Measurements from ENCODE around the gene THBS4. TPM values are rescaled to one million over a fixed set of nuclear protein-coding genes. Genes with fewer than 3 reads are reported as not detected.

The THBS4 gene
- total RNA-seq, result 0.29 and 0.36 TPM in 2 replicates

GRCh38 chr5:80034962-80035821 is at the start of gene THBS4:
THBS4 (plus strand) TSS chr5:80035348; CDS start chr5:80035538, 190 bp downstream.
- TF ChIP-seq CTCF (IDR thresholded peaks at IDR 0.05; ENCODE audit: extremely low read depth, low read depth, low read length), result no peak
- H3K79me2 ChIP-seq (ENCODE audit: insufficient read depth, low read length), result no peaks in the 10 kb centered on the region
- DNase-seq (ENCODE audit: insufficient read length, low spot score, missing footprints), result peak; percentile 61
- H3K27me3 ChIP-seq (ENCODE audit: insufficient read depth, low read length), result peaks cover 84% of the 10 kb centered on the region
- no peak within 1 kb of the TSS for H3K4me3 ChIP-seq (ENCODE audit: insufficient read depth, low read length)
- no peaks in the 10 kb centered on the region for H4K20me1 ChIP-seq (ENCODE audit: insufficient read depth, low read length)
- H3K4me2 ChIP-seq (ENCODE audit: insufficient read depth, low read length), result no peak within 1 kb of the TSS
- H3K4me1 ChIP-seq (ENCODE audit: insufficient read depth, low read length), result no peaks in the 10 kb centered on the region
- H3K36me3 ChIP-seq (ENCODE audit: insufficient read depth, low read length), result no peaks in the 10 kb centered on the region
- H3K9me3 ChIP-seq (ENCODE audit: low read depth, low read length), result no peaks in the 10 kb centered on the region
- H2AFZ ChIP-seq (ENCODE audit: low read length), result no peak within 1 kb of the TSS
- H3K27ac ChIP-seq (ENCODE audit: low read depth, low read length), result no peak within 1 kb of the TSS

GRCh38 chr5:79986260-79986659 is 48.9 kb upstream of the THBS4 start:
- H3K27me3 ChIP-seq (ENCODE audit: insufficient read depth, low read length), result no peaks in the 10 kb centered on the region
- no peak for TF ChIP-seq CTCF (IDR thresholded peaks at IDR 0.05; ENCODE audit: extremely low read depth, low read depth, low read length)
- H3K9me3 ChIP-seq (ENCODE audit: low read depth, low read length), result no peaks in the 10 kb centered on the region
- no peak for DNase-seq (ENCODE audit: insufficient read length, low spot score, missing footprints)
- H3K4me1 ChIP-seq (ENCODE audit: insufficient read depth, low read length), result peaks cover 7% of the 10 kb centered on the region
- H4K20me1 ChIP-seq (ENCODE audit: insufficient read depth, low read length), result no peaks in the 10 kb centered on the region
- H3K27ac ChIP-seq (ENCODE audit: low read depth, low read length), result no peak overlapping the region
- H3K4me2 ChIP-seq (ENCODE audit: insufficient read depth, low read length), result no peak overlapping the region
- peaks cover 54% of the 10 kb centered on the region for H3K36me3 ChIP-seq (ENCODE audit: insufficient read depth, low read length)
- peaks cover 7% of the 10 kb centered on the region for H3K79me2 ChIP-seq (ENCODE audit: insufficient read depth, low read length)
- no peak overlapping the region for H3K4me3 ChIP-seq (ENCODE audit: insufficient read depth, low read length)
- no peak overlapping the region for H2AFZ ChIP-seq (ENCODE audit: low read length)

DNA sequence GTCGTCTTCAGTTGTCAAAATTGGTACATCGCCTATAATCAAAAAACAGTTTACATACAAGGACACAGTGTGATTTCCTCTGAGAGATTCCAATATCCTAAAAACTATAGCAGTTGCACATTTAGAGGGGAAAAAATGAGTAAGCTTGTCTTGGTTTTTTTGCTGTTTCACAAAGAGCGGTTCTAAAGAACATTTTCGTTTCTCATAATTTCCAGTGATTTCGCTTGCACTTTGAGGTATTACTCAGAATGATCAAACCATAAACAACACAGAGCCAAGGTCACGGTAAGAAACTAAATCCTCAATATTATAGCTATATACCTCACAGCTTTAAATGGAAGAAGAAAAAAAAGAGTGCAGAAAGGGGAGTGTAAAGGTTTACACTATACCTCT is 44.9 kb upstream of the THBS4 start:
- H3K4me1 ChIP-seq (ENCODE audit: insufficient read depth, low read length), result peaks cover 23% of the 10 kb centered on the region
- DNase-seq (ENCODE audit: insufficient read length, low spot score, missing footprints), result no peak
- peak overlapping the region; percentile 71 for H3K27ac ChIP-seq (ENCODE audit: low read depth, low read length)
- peak overlapping the region; percentile 92 for H2AFZ ChIP-seq (ENCODE audit: low read length)
- peak overlapping the region; percentile 98 for H3K4me3 ChIP-seq (ENCODE audit: insufficient read depth, low read length)
- no peak for TF ChIP-seq CTCF (IDR thresholded peaks at IDR 0.05; ENCODE audit: extremely low read depth, low read depth, low read length)
- peak overlapping the region; percentile 95 for H3K4me2 ChIP-seq (ENCODE audit: insufficient read depth, low read length)
- H3K9me3 ChIP-seq (ENCODE audit: low read depth, low read length), result no peaks in the 10 kb centered on the region
- no peaks in the 10 kb centered on the region for H3K27me3 ChIP-seq (ENCODE audit: insufficient read depth, low read length)
- no peaks in the 10 kb centered on the region for H4K20me1 ChIP-seq (ENCODE audit: insufficient read depth, low read length)
- peaks cover 24% of the 10 kb centered on the region for H3K36me3 ChIP-seq (ENCODE audit: insufficient read depth, low read length)
- peaks cover 9% of the 10 kb centered on the region for H3K79me2 ChIP-seq (ENCODE audit: insufficient read depth, low read length)

Data from osteoblast (primary cell).